ENCODE data around the gene TSHZ1. TPM values are rescaled to one million over a fixed set of nuclear protein-coding genes. Genes with fewer than 3 reads are reported as not detected.

TSHZ1 gene
- total RNA-seq, 1 donor from 2014 or later = 33.5 TPM

DNA sequence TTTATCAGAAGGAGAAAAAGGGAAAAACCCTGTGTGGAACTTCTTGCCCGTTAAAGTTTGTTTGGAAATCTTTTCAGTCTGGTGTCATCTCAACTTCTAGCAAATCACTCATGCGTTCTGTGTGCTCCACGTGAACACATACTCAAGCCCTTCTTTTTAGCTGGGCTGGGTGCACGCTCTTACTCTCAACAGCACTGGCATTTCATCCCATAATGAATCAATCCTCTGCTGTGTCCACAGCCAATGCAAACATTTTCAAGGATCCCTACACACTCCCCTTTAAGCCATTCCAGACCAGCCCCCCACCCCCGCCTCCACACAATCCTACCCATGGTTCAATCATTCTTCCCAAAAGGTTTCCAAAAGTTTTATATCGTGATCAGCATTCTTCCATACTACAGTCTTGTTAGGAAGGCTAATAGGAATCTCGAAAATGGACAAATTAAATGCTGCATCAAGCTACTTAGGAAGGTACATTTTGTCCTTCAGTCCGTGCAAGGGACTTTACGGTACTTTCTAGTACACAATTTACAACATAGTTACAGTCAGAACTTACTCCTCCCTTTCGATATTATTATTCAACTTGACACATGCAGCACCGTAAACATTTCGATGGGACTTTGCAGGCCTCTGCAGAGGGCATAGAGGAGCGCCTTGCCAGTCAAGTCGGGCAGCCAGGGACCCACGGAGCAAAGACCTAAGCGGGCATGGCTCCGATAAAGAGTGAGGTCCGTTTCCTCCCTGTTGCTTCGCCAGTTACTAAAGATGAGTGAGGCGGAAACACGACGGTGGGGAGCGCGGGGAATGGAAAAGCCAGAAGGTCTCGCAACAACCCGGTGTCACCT is 3.1 kb upstream of the TSHZ1 start:
- no peak for DNase-seq (ENCODE audit: extremely low read depth, low read depth, low spot score)

GRCh38 chr18:75208155-75208835 is 2.3 kb upstream of the TSHZ1 start:
- DNase-seq (ENCODE audit: extremely low read depth, low read depth, low spot score) = no peak

GRCh38 chr18:75208836-75209128 is 1.8 kb upstream of the TSHZ1 start:
- no peak for DNase-seq (ENCODE audit: extremely low read depth, low read depth, low spot score)

DNA sequence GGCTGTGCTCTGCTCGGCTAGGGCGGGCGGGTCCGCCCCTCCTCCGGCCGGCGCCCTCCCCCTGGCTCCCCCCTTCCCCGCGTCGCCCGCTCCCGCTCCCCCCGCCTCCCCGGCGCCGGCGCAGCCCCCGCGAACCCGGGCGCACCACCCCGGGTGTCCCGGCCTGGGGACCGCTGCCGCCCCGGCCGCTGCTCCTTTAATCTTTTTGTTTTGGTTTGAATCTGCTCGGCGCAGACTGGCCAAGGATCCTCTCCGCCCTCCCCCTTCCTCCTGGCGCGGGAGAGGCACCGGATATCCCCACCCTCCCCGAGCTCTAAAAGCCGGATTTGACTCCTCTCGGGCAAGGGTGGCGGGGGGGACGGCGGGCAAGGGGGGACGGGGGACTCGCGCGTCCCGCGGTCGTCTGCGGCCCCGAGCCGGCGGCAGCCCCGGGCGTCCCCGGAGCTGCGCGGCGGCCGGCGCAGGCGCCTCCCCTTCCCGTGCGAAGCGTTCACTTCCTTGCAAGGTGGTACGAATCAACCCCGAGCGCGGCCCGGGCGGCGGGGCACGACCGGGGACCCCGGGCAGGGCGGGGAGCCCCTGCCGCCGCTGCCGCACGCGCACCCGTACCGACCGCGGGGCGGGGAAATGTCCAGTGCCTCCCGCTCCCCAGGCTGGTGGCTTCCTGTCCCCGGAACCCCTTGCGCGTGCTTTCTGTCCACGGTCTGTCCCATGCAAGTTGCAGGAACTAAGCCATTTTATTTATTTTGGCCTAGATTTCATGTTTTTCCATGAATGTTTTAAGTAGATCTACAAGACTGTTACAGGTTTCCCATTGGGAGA is 1.3 kb upstream of the TSHZ1 start, which contains the start of gene PTGR3:
Gene PTGR3, minus strand, starts transcription at position 11 of the 822 bp plus-strand sequence. CDS start 81 bp downstream, outside the sequence.
- DNase-seq (ENCODE audit: extremely low read depth, low read depth, low spot score) = no peak

DNA sequence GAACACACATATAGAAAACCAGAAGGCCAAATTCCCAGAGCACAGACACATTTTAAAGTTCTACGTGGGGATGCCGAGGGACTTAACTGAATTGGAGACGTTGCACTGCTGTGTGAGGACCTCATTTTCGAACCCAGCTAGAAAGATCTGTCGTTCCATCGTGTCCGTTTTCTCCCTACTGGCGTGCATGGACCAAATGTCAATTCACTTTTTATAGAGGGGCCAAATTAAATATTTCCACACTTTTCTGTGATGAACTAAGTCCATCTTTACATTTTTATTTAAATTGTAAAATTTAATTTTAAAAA is 692 bp upstream of the TSHZ1 start:
- no peak for DNase-seq (ENCODE audit: extremely low read depth, low read depth, low spot score)

- DNase-seq (ENCODE audit: extremely low read depth, low read depth, low spot score) = no peak
Observed at GRCh38 chr18:75211002-75211621, 515 bp downstream of the TSHZ1 start.

DNA sequence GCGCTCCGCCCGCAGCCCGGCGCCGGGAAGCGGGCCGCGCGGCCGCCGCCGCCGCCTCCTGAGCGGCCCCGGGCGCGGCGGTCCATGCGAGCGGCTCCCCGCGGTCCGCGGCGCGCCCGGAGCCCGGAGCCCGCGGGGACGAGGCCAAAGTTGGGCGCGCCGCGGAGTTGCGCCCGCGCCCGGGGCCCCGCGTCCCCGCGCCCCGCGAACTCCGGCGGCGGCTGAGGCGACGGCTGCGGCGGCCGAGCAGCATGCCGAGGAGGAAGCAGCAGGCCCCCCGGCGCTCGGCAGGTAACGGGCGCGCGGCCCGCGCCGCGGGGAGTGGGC is 992 bp downstream of the TSHZ1 start:
- DNase-seq (ENCODE audit: extremely low read depth, low read depth, low spot score) = no peak

- no peak for DNase-seq (ENCODE audit: extremely low read depth, low read depth, low spot score)
Observed at GRCh38 chr18:75211953-75212750, 1.6 kb downstream of the TSHZ1 start.

GRCh38 chr18:75212751-75213090 is 2.1 kb downstream of the TSHZ1 start:
- no peak for DNase-seq (ENCODE audit: extremely low read depth, low read depth, low spot score)

GRCh38 chr18:75213611-75214331 is 3.2 kb downstream of the TSHZ1 start:
- DNase-seq (ENCODE audit: extremely low read depth, low read depth, low spot score) = no peak

- no peak for DNase-seq (ENCODE audit: extremely low read depth, low read depth, low spot score)
Observed at GRCh38 chr18:75214332-75214690, 3.7 kb downstream of the TSHZ1 start.

GRCh38 chr18:75214766-75215510 is 4.3 kb downstream of the TSHZ1 start:
- no peak for DNase-seq (ENCODE audit: extremely low read depth, low read depth, low spot score)

GRCh38 chr18:75215663-75216062 is 5.1 kb downstream of the TSHZ1 start:
- no peak for DNase-seq (ENCODE audit: extremely low read depth, low read depth, low spot score)

GRCh38 chr18:75216212-75216910 is 5.8 kb downstream of the TSHZ1 start:
- DNase-seq (ENCODE audit: extremely low read depth, low read depth, low spot score) = no peak

- no peak for DNase-seq (ENCODE audit: extremely low read depth, low read depth, low spot score)
Observed at GRCh38 chr18:75216911-75217689, 6.5 kb downstream of the TSHZ1 start.

- no peak for DNase-seq (ENCODE audit: extremely low read depth, low read depth, low spot score)
Observed at GRCh38 chr18:75218065-75218923, 7.7 kb downstream of the TSHZ1 start.

- no peak for DNase-seq (ENCODE audit: extremely low read depth, low read depth, low spot score)
Observed at GRCh38 chr18:75219745-75220375, 9.3 kb downstream of the TSHZ1 start.

All from glomerular endothelial cell (primary cell).